Fibroblast of mammary gland (primary cell): ENCODE results near the gene HDLBP.
"Not testable (repeated sequence)": the region's sequence is repeated elsewhere in the genome, so short reads cannot be mapped to it uniquely, and the experiment has no call there.

Source experiments
- DNase-seq: peaks from one replicate; pipeline ENCODE4 v3.0.0-alpha.2; 2010; ENCODE audit warnings: low read depth
- H3K4me3 ChIP-seq: 2 replicates; pipeline ENCODE4 v1.5.1; 2011; ENCODE audit warnings: low read depth, mild to moderate bottlenecking, low read length, moderate library complexity; ENCODE audit not compliant: control insufficient read depth
- TF ChIP-seq, protein P1 (sequence below): conservative IDR thresholded peaks from 2 replicates; pipeline ENCODE4 v1.5.1; 2011; ENCODE audit warnings: low read depth, low read length, inconsistent platforms; ENCODE audit not compliant: control insufficient read depth, insufficient read depth

Gene HDLBP

DNA sequence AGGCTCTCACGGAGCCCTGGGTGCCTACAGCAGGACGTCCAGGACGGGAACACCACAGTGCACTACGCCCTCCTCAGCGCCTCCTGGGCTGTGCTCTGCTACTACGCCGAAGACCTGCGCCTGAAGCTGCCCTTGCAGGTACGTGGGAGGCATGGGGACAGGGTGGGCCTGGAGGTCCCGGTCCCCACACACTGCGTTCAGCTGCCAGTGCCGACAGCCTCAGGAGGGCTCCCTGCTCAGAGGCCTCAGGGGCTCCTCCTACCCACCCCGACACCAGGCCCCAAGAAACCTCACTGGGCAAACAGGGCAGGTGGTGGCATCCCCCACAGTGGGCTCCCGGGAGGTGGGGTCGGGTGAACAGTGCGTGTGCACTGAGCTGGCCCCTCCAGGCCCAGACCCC is 116.2 kb downstream of the HDLBP start:
- TF ChIP-seq, protein P1, sequence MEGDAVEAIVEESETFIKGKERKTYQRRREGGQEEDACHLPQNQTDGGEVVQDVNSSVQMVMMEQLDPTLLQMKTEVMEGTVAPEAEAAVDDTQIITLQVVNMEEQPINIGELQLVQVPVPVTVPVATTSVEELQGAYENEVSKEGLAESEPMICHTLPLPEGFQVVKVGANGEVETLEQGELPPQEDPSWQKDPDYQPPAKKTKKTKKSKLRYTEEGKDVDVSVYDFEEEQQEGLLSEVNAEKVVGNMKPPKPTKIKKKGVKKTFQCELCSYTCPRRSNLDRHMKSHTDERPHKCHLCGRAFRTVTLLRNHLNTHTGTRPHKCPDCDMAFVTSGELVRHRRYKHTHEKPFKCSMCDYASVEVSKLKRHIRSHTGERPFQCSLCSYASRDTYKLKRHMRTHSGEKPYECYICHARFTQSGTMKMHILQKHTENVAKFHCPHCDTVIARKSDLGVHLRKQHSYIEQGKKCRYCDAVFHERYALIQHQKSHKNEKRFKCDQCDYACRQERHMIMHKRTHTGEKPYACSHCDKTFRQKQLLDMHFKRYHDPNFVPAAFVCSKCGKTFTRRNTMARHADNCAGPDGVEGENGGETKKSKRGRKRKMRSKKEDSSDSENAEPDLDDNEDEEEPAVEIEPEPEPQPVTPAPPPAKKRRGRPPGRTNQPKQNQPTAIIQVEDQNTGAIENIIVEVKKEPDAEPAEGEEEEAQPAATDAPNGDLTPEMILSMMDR = no peak
- H3K4me3 ChIP-seq = no peak overlapping the region

DNA sequence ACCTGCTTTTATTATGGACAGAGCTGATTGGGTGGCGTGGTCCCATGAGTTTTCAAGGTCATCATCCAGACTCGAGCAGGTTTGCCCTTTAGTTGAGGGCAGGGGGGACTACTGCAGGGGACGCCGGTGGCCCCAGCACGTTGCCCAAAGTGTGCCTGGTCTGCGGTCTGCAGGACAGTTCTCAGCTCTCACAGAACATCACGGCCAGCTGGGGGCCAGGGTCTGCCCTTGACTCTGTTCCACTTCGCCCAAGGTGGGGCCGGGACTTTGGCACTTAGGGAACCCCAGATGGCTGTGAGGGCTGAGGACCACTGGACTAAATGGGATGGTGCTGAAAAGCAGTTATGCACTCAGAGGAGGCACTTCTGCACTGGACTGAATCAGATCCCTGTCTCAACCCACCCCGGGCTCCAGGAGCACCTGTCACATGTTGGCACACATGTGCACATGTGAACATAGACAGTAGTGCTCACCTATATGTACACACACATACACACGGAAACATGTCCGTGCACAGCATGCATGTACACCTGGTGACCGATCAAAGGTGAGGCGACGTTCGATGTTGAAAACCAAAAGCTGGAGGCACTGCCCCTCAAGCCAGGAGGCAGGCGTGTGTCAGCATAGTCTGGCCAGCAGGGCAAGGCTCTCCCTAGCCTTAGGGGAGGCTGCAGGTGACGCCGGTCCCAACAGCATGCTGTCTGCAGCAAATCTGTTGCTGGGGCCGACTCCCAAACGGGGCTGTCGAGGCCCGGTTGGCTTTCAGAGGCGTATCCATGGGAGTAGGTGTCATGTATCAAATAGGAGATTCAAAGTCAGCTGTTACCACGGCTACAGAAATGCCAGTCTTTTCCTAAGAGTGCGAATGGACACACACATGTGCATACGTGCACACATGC is 116.8 kb downstream of the HDLBP start:
- H3K4me3 ChIP-seq = no peak overlapping the region
- TF ChIP-seq, protein P1 = no peak
- no peak for DNase-seq

More for the DNA sequence above, 116.2 kb downstream of the HDLBP start:
- no peak for DNase-seq

DNA sequence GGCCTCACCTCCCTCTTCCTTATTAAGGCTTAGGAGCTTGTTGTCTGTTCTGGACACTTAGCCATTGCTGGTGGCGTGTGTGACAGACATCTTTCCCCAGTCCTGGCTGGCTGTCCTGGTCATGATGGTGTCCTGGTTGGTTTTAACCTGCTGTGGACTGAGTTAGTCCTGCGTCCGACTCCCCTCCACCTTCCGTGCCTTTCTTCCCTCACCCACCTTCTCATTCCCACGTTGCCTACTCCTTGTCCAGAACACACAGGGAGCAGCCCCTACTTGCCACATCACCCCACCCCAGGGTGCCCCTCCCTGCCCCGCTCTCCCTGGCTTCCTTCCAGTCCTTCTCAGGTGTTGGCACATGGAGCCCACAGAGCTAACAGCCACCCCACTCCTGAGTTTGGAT is 117.5 kb downstream of the HDLBP start:
- TF ChIP-seq, protein P1 = no peak
- no peak for DNase-seq
- no peak overlapping the region for H3K4me3 ChIP-seq

DNA sequence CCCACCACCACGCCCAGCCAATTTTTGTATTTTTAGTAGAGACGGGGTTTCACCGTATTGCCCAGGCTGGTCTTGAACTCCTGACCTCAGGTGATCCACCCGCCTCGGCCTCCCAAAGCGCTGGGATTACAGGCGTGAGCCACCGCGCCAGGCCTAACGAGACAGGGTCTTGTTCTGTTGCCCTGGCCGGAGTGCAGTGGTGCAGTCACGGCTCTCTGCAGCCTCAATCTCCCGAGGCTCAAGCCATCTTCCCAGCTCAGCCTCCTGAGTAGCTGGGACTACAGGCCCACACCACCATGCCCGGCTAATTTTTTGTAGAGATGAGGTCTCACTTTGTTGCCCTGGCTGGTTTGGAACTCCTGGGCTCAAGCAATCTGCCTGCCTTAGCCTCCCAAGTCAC is 118.2 kb downstream of the HDLBP start:
- DNase-seq, H3K4me3 ChIP-seq: not testable (repeated sequence)

DNA sequence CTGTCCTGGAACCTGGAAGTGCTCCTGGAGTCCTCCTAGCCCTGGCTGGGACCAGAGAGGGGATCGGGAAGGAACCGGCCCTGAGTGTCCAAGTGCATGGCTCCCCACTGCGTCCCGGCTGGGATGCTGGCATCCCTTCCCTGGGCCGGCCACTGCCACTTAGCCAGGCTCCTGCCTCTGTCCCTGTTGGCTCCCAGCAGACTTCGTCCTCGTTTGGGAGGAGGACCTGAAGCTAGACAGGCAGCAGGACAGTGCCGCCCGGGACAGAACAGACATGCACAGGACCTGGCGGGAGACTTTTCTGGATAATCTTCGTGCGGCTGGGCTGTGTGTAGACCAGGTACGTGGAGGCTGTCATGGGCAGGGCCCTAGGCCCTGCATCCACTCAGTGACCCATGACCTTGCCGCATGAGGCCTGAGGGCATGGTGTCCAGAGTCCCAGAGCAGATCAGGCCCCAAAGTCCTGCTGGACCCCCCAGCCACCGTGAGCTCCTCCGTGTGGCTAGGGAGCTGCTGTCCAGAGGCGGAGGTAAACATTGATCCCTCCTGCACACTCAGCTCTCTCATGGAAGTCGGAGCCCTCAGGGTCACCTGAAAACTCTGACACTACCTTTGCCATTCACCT is 119.9 kb downstream of the HDLBP start:
- no peak overlapping the region for H3K4me3 ChIP-seq
- DNase-seq = no peak
- TF ChIP-seq, protein P1 = no peak

DNA sequence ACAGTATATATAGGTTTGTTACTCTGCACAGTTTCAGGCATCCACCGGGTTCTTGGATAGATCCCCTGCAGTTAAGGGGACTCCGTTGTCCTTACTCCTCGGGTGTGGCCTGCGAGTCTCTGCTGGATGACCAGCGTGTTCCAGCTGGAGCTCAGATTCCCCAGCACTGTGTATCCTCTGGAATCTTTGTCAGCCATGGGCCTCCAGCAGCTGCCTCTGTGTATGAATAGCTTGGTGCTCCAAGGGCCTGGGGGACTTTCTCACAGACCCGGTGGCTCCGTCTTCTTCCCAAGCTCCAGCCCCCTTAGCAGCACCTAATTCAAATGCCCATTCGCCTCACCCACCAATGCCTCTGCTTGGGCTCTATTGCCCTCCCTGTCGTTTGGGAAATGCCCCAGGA is 120.7 kb downstream of the HDLBP start:
- no peak overlapping the region for H3K4me3 ChIP-seq
- TF ChIP-seq, protein P1 = no peak

DNA sequence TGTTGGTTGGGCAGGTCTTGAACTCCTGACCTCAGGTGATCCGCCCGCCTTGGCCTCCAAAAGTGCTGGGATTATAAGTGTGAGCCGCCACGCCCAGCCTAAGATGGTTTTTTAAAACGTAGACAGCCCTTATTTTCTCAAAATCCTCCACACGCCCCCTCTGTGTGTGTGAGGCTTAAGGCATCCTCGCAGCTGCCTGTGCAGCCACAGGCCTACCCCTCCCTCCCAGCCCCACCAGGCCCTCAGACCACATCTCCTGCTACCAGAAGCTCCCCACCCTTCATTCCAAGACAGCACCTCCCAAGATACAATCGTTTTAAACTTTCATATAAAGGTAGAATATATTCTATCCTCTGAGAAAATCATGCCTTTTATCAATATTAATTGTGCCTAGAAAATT is 122.2 kb downstream of the HDLBP start:
- no peak overlapping the region for H3K4me3 ChIP-seq
- DNase-seq = no peak
- TF ChIP-seq, protein P1 = no peak

More for the DNA sequence above, 120.7 kb downstream of the HDLBP start:
- no peak for DNase-seq
